C4-2B (cell line): ENCODE measurements around the gene COL4A1.
"Not testable (repeated sequence)": the region's sequence is repeated elsewhere in the genome, so short reads cannot be mapped to it uniquely, and the experiment has no call there.

Experiments used
- H3K27ac ChIP-seq: fragments of 450-650 bp; 2 replicates; pipeline ENCODE4 v1.5.1; 2017
- ZFX ChIP-seq: fragments of 450-650 bp; IDR thresholded peaks from 2 replicates; pipeline ENCODE4 v1.6.1; 2017
- TF ChIP-seq, protein P1 (sequence below): fragments of 450-650 bp; conservative IDR thresholded peaks from 2 replicates; pipeline ENCODE4 v1.5.1; 2017; ENCODE audit warnings: mild to moderate bottlenecking

Gene COL4A1

DNA sequence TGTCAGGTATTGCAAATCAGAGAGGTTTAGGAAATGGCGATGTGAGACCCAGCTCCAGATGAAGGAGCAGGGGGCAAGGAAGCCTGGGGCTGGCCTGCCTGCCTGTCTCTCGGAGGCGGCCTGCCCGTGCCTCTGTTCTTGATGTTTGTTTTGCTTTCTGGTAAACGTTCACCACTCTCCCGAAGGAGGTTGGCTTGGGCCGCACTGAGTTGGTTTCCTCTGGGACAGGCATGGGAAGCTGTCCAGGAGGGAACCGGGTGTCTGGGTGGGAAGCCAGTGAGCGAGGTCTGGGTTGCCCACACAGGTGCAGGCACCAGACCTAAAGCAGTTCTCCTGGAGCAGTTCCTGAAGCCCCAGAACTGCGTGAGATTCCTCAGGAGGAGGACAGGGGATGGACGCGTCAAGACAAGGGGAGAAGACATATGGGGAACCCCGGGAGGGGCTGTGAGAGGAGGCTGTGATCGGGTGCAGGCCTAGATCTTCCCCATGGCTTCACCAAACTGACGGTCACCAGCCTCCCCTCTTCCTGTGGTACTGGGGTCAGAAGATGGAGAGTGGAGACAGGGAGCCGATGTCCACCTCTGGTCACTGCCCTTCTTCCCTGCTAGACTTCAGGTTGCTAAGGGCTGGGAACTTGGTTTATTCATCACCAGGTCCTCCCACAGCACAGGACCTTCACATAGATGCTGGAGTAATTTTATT, 15.3 kb upstream of the COL4A1 start:
- no peak overlapping the region for H3K27ac ChIP-seq
- no peak for TF ChIP-seq ZFX
- TF ChIP-seq, protein P1, sequence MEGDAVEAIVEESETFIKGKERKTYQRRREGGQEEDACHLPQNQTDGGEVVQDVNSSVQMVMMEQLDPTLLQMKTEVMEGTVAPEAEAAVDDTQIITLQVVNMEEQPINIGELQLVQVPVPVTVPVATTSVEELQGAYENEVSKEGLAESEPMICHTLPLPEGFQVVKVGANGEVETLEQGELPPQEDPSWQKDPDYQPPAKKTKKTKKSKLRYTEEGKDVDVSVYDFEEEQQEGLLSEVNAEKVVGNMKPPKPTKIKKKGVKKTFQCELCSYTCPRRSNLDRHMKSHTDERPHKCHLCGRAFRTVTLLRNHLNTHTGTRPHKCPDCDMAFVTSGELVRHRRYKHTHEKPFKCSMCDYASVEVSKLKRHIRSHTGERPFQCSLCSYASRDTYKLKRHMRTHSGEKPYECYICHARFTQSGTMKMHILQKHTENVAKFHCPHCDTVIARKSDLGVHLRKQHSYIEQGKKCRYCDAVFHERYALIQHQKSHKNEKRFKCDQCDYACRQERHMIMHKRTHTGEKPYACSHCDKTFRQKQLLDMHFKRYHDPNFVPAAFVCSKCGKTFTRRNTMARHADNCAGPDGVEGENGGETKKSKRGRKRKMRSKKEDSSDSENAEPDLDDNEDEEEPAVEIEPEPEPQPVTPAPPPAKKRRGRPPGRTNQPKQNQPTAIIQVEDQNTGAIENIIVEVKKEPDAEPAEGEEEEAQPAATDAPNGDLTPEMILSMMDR: no peak

DNA sequence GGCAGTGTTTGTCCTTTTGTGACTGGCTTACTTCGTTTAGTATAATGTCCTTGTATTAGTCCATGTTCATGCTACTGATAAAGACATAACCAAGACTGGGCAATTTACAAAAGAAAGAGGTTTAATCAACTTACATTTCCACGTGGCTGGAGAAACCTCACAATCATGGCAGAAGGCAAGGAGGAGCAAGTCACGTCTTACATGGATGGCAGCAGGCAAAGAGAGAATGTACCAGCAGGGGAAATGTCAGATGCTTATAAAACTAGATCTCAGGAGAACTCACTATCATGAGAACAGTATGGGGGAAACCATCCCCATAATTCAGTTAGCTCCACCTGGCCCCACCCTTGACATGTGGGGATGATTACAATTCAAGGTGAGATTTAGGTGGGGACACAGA, 14.6 kb upstream of the COL4A1 start:
- H3K27ac ChIP-seq: not testable (repeated sequence)

DNA sequence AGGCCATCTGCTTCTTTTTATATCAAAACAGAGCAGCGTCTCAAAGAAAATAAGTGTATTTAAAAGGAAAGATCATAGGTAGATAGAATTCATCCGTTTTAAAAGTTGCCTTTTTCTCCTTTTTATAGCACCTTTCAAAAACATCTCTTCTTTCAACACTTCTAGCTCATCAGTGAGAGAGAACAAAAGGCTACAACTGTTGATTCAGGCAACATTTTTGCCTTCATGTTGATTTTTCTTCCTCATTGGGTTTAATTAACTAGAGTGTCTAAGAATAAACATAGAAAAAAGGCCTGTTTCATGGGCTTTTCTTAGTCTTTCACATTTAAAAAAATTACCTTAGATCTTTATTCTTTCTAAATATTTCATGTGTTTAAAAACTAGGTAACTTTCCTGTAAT, 13.7 kb upstream of the COL4A1 start:
- TF ChIP-seq ZFX: no peak
- TF ChIP-seq, protein P1: no peak
- no peak overlapping the region for H3K27ac ChIP-seq

DNA sequence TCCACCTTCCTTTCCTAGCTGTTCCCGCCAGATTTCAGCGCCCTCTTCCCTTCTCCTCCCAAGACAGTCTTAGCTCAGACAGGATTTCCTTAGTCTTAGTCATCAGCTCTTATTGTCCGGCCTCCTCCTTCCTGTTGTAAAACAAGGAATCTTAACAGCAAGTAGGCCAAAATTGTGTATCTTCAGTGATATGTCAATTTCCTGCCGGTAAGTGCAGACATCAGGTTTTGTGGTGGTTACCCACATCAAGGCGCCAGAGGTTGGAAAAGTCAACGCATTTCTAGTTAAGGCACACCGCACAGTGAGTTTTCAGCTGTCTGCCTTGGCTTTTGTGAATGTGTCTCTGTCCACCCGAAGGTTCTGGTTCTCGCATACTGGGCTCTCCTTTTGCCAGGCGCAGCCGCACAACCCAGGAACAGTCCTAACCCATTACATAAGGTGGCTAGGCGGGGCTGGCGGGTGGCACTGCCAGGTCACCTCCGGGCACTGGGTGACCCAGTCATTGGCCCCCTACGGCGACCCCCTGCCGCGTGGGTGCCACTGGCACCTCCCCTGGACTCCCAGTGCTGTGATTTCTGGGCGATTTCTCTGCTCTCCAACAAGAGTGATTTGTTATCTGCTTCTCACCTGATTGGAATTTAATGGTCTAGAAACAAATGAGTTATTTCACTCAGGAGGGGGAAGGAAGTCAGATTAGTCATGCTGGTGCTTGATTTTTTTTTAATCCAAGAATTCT, 13.0 kb upstream of the COL4A1 start:
- H3K27ac ChIP-seq: no peak overlapping the region
- TF ChIP-seq, protein P1: no peak
- no peak for TF ChIP-seq ZFX

DNA sequence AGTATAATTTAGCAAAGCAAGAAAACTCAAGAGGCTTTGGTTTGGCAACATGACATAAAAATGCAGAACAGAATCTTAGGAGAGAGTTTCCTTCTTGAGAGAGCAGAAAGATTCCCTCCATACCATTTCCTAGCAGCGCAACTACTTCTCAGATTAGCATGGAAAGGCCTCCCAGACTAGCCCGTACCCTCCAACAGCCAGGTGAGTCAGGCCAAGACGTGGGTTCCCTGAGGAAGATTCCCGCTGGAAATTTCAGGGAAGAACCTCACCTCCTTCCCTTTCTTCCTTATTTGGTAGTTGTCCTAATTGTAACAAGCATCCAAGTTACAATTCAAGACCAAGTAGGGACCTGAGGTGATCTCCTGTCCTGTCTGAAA, 12.4 kb upstream of the COL4A1 start:
- TF ChIP-seq, protein P1: no peak
- no peak for TF ChIP-seq ZFX
- H3K27ac ChIP-seq: no peak overlapping the region

DNA sequence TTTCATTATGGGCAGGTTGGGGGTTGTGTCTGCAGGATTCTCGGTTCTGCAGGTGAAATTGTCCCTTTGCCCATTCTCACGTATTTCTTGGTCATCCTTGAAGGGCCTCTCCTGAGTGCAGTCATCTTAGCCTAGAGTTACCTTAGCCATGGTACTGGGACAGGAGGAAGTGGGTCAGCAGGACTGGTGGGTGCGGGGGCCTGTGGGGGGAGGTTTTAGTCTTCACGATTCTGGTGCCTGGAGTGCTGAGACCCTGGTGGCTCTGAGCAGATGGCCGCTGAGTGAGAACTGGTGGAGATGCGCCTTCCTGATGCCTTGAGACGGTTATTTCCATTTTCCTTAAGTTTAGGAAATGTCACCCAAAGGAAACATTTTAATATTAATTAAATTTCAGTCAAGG, 12.0 kb upstream of the COL4A1 start:
- no peak overlapping the region for H3K27ac ChIP-seq
- TF ChIP-seq, protein P1: no peak
- TF ChIP-seq ZFX: no peak

DNA sequence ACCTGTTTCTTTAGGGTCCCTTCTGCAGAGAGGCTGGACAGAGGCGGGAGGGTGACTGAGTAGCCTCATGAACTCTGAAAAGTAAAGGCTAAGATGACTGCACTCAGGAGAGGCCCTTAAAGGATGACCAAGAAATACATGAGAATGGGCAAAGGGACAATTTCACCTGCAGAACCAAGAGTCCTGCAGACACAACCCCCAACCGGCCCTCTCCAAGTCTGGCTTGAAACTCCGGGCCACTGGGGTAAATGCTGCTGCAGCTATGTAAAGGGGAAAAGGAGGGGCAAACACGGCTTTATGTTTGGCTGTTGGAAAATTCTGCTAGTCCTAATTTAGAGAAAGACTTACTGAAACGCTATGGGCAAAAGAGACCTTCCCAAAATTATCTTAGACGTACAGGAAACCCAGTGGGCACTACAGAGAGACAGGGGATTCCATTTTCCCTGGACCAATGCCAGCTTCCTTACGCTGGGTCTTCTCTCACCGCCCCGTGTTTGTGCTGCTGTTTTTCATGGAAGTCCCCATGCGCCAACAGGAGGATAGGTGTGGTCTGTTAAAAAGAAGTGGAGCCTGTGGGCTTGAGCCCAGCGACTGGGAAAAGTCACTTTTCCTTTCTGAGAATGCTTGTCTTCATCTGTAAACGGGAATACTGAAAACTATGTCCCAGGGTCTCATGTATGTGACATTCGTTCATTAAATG, 10.7 kb upstream of the COL4A1 start:
- no peak overlapping the region for H3K27ac ChIP-seq
- TF ChIP-seq, protein P1: no peak
- TF ChIP-seq ZFX: no peak
